GM23338 (cell line): ENCODE data around the gene C5orf58. TPM values are rescaled to one million over a fixed set of nuclear protein-coding genes. Genes with fewer than 3 reads are reported as not detected.
A peak's percentile ranks its signal among the peaks of the same experiment; 100 is the strongest.

Experiments used
- ATAC-seq: fragments of 200-7000 bp; cut with Tn5 transposase; 3 replicates; pipeline ENCODE4 v1.9.1; 2020
- DNase-seq: peaks from one replicate; pipeline ENCODE4 v3.0.0-alpha.2; 2015; ENCODE audit warnings: low spot score
- H2AFZ ChIP-seq: fragments of 200-600 bp; sonication (generic); 2 replicates; pipeline ENCODE4 v1.8.0; 2016; ENCODE audit warnings: antibody characterized with exemption, mild to moderate bottlenecking, moderate library complexity
- H3F3A ChIP-seq: fragments of 200-600 bp; sonication (generic); replicated peaks from 2 replicates; pipeline ENCODE4 v1.8.0; 2017; ENCODE audit warnings: antibody characterized with exemption, mixed run types, low read depth
- H3K27ac ChIP-seq: fragments of 200-600 bp; sonication (generic); 2 replicates; pipeline ENCODE4 v1.6.1; 2016; ENCODE audit warnings: low read depth
- H3K27me3 ChIP-seq: fragments of 200-600 bp; sonication (generic); 2 replicates; pipeline ENCODE4 v1.8.0; 2016; ENCODE audit warnings: mild to moderate bottlenecking, mixed run types, moderate library complexity; ENCODE audit not compliant: insufficient read depth
- H3K36me3 ChIP-seq: fragments of 200-600 bp; sonication (generic); 2 replicates; pipeline ENCODE4 v1.8.0; 2016; ENCODE audit warnings: mild to moderate bottlenecking; ENCODE audit not compliant: insufficient read depth
- H3K4me1 ChIP-seq: fragments of 200-600 bp; sonication (generic); 2 replicates; pipeline ENCODE4 v1.8.0; 2016; ENCODE audit warnings: mild to moderate bottlenecking, moderate library complexity; ENCODE audit not compliant: insufficient read depth
- H3K4me2 ChIP-seq: fragments of 200-600 bp; sonication (generic); 2 replicates; pipeline ENCODE4 v1.7.1; 2017; ENCODE audit warnings: mixed run types
- H3K4me3 ChIP-seq: fragments of 200-600 bp; sonication (generic); 2 replicates; pipeline ENCODE4 v1.6.1; 2016; ENCODE audit warnings: mixed run types
- H3K79me2 ChIP-seq: fragments of 200-600 bp; sonication (generic); replicated peaks from 2 replicates; pipeline ENCODE4 v1.8.0; 2017; ENCODE audit warnings: mild to moderate bottlenecking; ENCODE audit not compliant: insufficient read depth
- H3K9me2 ChIP-seq: fragments of 200-600 bp; sonication (generic); 2 replicates; pipeline ENCODE4 v1.8.0; 2017; ENCODE audit not compliant: insufficient read depth
- H4K20me1 ChIP-seq: fragments of 200-600 bp; sonication (generic); replicated peaks from 2 replicates; pipeline ENCODE4 v1.8.0; 2017; ENCODE audit warnings: mild to moderate bottlenecking; ENCODE audit not compliant: insufficient read depth
- H3K27ac Mint-ChIP-seq: 2 replicates; pipeline ENCODE4 v1.8.0; 2020; ENCODE audit warnings: inconsistent platforms, mild to moderate bottlenecking, moderate library complexity, mixed read lengths
- H3K27me3 Mint-ChIP-seq: 3 replicates; pipeline ENCODE4 v1.8.0; 2022; ENCODE audit warnings: low read depth, mild to moderate bottlenecking, moderate library complexity, mixed read lengths, inconsistent platforms; ENCODE audit not compliant: insufficient read depth, poor library complexity
- H3K36me3 Mint-ChIP-seq: 3 replicates; pipeline ENCODE4 v1.8.0; 2021; ENCODE audit warnings: low read depth, mild to moderate bottlenecking, inconsistent platforms, moderate library complexity, mixed read lengths
- H3K4me1 Mint-ChIP-seq: 3 replicates; pipeline ENCODE4 v1.8.0; 2020; ENCODE audit warnings: mild to moderate bottlenecking, inconsistent platforms, mixed read lengths
- H3K4me3 Mint-ChIP-seq: 3 replicates; pipeline ENCODE4 v1.8.0; 2021; ENCODE audit warnings: moderate library complexity, mild to moderate bottlenecking, inconsistent platforms, mixed read lengths
- H3K9me3 Mint-ChIP-seq: 3 replicates; pipeline ENCODE4 v1.8.0; 2020; ENCODE audit warnings: moderate library complexity, mild to moderate bottlenecking, inconsistent platforms, mixed read lengths
- CTCF ChIP-seq, 2 experiments: fragments of 200-600 bp in 1 of 2; sonication (generic) in 1 of 2; conservative IDR thresholded peaks; 2 replicates each; pipeline versions ENCODE4 v1.5.1 to v1.6.1; 2016 to 2017; ENCODE audit warnings: antibody characterized with exemption in 2 of 2, low read depth in 2 of 2, mild to moderate bottlenecking in 2 of 2, moderate library complexity in 1 of 2
- ETS1 ChIP-seq: IDR thresholded peaks from 2 replicates; pipeline ENCODE4 v1.6.1; 2016; ENCODE audit warnings: antibody characterized with exemption
- EZH2 ChIP-seq: fragments of 200-600 bp; sonication (generic); IDR thresholded peaks from one replicate; pipeline ENCODE4 v1.8.0; 2017; ENCODE audit warnings: antibody characterized with exemption, mild to moderate bottlenecking, low read depth; ENCODE audit not compliant: unreplicated experiment
- JUNB ChIP-seq: IDR thresholded peaks from one replicate; pipeline ENCODE4 v1.6.1; 2016; ENCODE audit warnings: antibody characterized with exemption; ENCODE audit not compliant: unreplicated experiment
- NANOG ChIP-seq: IDR thresholded peaks from 2 replicates; pipeline ENCODE4 v1.6.1; 2016; ENCODE audit warnings: antibody characterized with exemption, borderline replicate concordance
- REST ChIP-seq: IDR thresholded peaks from one replicate; pipeline ENCODE4 v1.6.1; 2018; ENCODE audit warnings: antibody characterized with exemption; ENCODE audit not compliant: unreplicated experiment
- STAT1 ChIP-seq: IDR thresholded peaks from one replicate; pipeline ENCODE4 v1.6.1; 2016; ENCODE audit warnings: antibody characterized with exemption; ENCODE audit not compliant: unreplicated experiment
- ZNF114 ChIP-seq: fragments of 250-450 bp; sonication (Bioruptor Pico); IDR thresholded peaks from 2 replicates; pipeline ENCODE4 v1.5.0; 2020; ENCODE audit warnings: mild to moderate bottlenecking, moderate library complexity
- ZNF331 ChIP-seq: fragments of 250-450 bp; sonication (Bioruptor Pico); IDR thresholded peaks from 2 replicates; pipeline ENCODE4 v1.5.0; 2020; ENCODE audit warnings: low read depth, mild to moderate bottlenecking, moderate library complexity
- polyA plus RNA-seq: library from polyadenylated mRNA; unstranded; fragments of >200 nt; fragmentation: Nextera tagmentation; extraction: Ambion mirVana; gene quantifications from 2 replicates; pipeline ENCODE4 v1.2.1, GENCODE V29; 2016
- total RNA-seq: library from RNA; depleted of rRNA; stranded (reverse); fragments of >200 nt; shearing (Covaris generic); gene quantifications from 2 replicates; pipeline ENCODE4 v1.2.3, GENCODE V29; 2014

C5orf58 gene
- total and polyA plus RNA-seq, 2 experiments from 2014 or later, result 1.0 to 9.1 TPM

GRCh38 chr5:170192829-170193228 is 40.0 kb upstream of the C5orf58 start:
- DNase-seq, result no peak
- no peak overlapping the region for H3K4me3 ChIP-seq
- Mint-ChIP-seq H3K4me1 (peaks cover 14% of the 10 kb centered on the region), H3K4me3 (no peak overlapping the region), H3K36me3 (no peaks in the 10 kb centered on the region), H3K9me3 (no peaks in the 10 kb centered on the region), H3K27me3 (peaks cover 5% of the 10 kb centered on the region), H3K27ac (peak overlapping the region; percentile 38; the same call in 1 of the 2 replicates)
- no peaks in the 10 kb centered on the region for H4K20me1 ChIP-seq
- no peaks in the 10 kb centered on the region for H3F3A ChIP-seq
- H3K79me2 ChIP-seq, result no peaks in the 10 kb centered on the region
- H3K4me2 ChIP-seq, result no peak overlapping the region
- H3K36me3 ChIP-seq, result no peaks in the 10 kb centered on the region
- ATAC-seq, result no peak
- H3K4me1 ChIP-seq, result peaks cover 9% of the 10 kb centered on the region
- H3K27ac ChIP-seq, result no peak overlapping the region
- TF ChIP-seq ZNF114 (CRISPR knock-in tag) (no peak), REST (no peak), STAT1 (no peak), ZNF331 (CRISPR knock-in tag) (no peak), JUNB (no peak), EZH2 (no peak), CTCF (conservative IDR thresholded peaks at IDR 0.05; ENCODE audit: low read depth in 2 of 2) (no peak), NANOG (no peak), ETS1 (no peak)
- H3K27me3 ChIP-seq, result no peaks in the 10 kb centered on the region
- peaks cover 4% of the 10 kb centered on the region; the same call in 1 of the 2 replicates for H3K9me2 ChIP-seq
- 0 out of 2 replicates have a peak overlapping the region, but pooled peaks have one; percentile 59 for H2AFZ ChIP-seq

- H3K79me2 ChIP-seq, result no peaks in the 10 kb centered on the region
- H3K4me1 ChIP-seq, result peaks cover 3% of the 10 kb centered on the region
- no peak overlapping the region for H3K27ac ChIP-seq
- Mint-ChIP-seq H3K36me3 (no peaks in the 10 kb centered on the region), H3K9me3 (no peaks in the 10 kb centered on the region), H3K27me3 (peaks cover 5% of the 10 kb centered on the region), H3K4me1 (peaks cover 3% of the 10 kb centered on the region), H3K27ac (no peak overlapping the region), H3K4me3 (no peak overlapping the region)
- H3F3A ChIP-seq, result no peaks in the 10 kb centered on the region
- H3K4me2 ChIP-seq, result no peak overlapping the region
- ATAC-seq, result peak; percentile 39; the same call in 2 of the 3 replicates
- H2AFZ ChIP-seq, result no peak overlapping the region; the same call in 1 of the 2 replicates
- no peaks in the 10 kb centered on the region for H3K36me3 ChIP-seq
- no peak for TF ChIP-seq NANOG
- DNase-seq, result no peak
- no peak overlapping the region for H3K4me3 ChIP-seq
- H4K20me1 ChIP-seq, result no peaks in the 10 kb centered on the region
- H3K27me3 ChIP-seq, result no peaks in the 10 kb centered on the region
- H3K9me2 ChIP-seq, result no peaks in the 10 kb centered on the region
Observed at GRCh38 chr5:170195961-170196360, 36.8 kb upstream of the C5orf58 start.
